Epithelial cell of esophagus (primary cell): ENCODE data around the gene NR3C1.

ENCODE experiments used
- DNase-seq: peaks from one replicate; pipeline ENCODE4 v3.0.0; 2010; ENCODE audit warnings: low read depth
- H3K4me3 ChIP-seq: 2 replicates; pipeline ENCODE4 v1.5.1; 2011; ENCODE audit warnings: mild to moderate bottlenecking, low read length, control low read depth
- TF ChIP-seq, protein P1 (sequence below): IDR thresholded peaks from 2 replicates; pipeline ENCODE4 v1.5.1; 2011; ENCODE audit warnings: low read depth, mild to moderate bottlenecking, low read length, control low read depth, inconsistent platforms; ENCODE audit not compliant: insufficient read depth; ENCODE audit errors: missing control alignments

Gene NR3C1

DNA sequence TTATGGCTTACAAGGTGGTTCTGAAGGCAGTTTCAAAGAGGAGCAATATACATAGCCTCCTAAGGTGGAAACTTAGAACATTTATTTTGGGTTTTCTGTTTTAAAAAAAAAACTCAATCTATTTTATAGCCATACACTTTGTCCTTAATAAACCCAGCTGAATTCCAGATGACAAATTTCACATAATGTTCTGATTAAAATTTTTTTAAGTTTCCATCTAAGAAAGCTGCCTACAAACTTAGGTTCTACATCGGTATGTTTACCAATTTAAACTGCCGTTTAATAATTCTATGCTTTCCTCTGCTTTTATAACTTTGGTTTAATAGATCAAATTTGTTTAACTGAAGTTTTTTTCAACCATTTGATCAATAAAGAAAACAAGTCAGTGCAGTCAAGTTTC is 12.5 kb downstream of the NR3C1 start:
- no peak overlapping the region for H3K4me3 ChIP-seq
- TF ChIP-seq, protein P1, sequence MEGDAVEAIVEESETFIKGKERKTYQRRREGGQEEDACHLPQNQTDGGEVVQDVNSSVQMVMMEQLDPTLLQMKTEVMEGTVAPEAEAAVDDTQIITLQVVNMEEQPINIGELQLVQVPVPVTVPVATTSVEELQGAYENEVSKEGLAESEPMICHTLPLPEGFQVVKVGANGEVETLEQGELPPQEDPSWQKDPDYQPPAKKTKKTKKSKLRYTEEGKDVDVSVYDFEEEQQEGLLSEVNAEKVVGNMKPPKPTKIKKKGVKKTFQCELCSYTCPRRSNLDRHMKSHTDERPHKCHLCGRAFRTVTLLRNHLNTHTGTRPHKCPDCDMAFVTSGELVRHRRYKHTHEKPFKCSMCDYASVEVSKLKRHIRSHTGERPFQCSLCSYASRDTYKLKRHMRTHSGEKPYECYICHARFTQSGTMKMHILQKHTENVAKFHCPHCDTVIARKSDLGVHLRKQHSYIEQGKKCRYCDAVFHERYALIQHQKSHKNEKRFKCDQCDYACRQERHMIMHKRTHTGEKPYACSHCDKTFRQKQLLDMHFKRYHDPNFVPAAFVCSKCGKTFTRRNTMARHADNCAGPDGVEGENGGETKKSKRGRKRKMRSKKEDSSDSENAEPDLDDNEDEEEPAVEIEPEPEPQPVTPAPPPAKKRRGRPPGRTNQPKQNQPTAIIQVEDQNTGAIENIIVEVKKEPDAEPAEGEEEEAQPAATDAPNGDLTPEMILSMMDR, result no peak
- no peak for DNase-seq

- TF ChIP-seq, protein P1, result no peak
Observed at GRCh38 chr5:143390258-143390657, 13.2 kb downstream of the NR3C1 start.

GRCh38 chr5:143386725-143387124 is 16.8 kb downstream of the NR3C1 start:
- H3K4me3 ChIP-seq, result no peak overlapping the region
- TF ChIP-seq, protein P1, result no peak
- no peak for DNase-seq

More at GRCh38 chr5:143390258-143390657, 13.2 kb downstream of the NR3C1 start:
- no peak overlapping the region for H3K4me3 ChIP-seq
- DNase-seq, result no peak

GRCh38 chr5:143384865-143385657 is 18.4 kb downstream of the NR3C1 start:
- TF ChIP-seq, protein P1, result no peak
- no peak overlapping the region for H3K4me3 ChIP-seq
- DNase-seq, result no peak

GRCh38 chr5:143383988-143384387 is 19.5 kb downstream of the NR3C1 start:
- H3K4me3 ChIP-seq, result no peak overlapping the region
- TF ChIP-seq, protein P1, result no peak
- DNase-seq, result no peak

DNA sequence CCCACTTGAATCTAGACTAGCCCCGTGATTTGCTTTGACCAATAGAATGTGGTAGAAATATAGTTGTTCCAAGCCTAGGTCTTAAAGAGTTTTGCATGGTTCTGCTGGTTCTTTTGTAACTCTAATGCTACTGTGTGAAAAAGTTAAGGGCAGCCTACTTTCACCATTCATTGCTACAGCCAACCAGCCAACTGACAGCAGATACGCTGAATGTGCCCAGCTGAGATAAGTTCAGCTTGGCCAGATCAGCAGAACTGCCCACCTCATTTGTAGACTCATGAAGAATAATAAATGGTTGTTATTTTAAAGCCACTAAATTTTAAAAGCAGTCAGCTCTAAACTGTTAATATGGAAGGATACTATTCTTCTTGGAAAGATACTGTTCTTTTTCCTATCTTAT is 23.9 kb downstream of the NR3C1 start:
- no peak for DNase-seq
- TF ChIP-seq, protein P1, result no peak
- H3K4me3 ChIP-seq, result no peak overlapping the region
